ENCODE results near the gene CFAP107. TPM values are rescaled to one million over a fixed set of nuclear protein-coding genes. Genes with fewer than 3 reads are reported as not detected.
"Not testable (repeated sequence)": the region's sequence is repeated elsewhere in the genome, so short reads cannot be mapped to it uniquely, and the experiment has no call there.

Gene CFAP107
- polyA plus RNA-seq, 4 donors = 0.89 to 1.0 (median 0.95) TPM

DNA sequence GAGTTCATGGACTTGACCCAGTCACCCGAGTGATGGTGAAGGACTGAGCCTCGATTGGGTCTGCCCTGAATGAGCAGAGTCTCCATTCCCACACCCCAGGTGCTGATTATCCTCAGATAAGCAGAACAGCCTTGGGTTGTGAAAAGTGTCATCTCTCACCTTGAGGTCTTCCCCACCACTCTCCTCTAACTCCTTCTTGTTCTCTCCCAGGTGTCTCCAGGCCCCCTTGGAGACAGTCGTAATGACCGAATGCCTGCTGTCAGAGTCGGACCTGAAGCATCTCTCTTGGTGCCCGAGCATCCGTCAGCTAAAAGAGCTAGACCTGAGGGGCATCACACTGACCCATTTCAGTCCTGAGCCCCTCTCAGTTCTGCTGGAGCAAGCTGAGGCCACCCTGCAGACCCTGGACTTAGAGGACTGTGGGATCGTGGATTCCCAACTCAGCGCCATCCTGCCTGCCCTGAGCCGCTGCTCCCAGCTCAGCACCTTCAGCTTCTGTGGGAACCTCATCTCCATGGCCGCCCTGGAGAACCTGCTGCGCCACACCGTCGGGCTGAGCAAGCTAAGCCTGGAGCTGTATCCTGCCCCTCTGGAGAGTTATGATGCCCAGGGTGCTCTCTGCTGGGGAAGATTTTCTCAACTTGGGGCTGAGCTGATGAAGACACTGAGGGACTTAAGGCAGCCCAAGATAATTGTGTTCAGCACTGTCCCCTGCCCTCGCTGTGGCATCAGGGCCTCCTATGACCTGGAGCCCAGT is 31.0 kb downstream of the CFAP107 start:
- DNase-seq (ENCODE audit: low read depth in 4 of 4, low spot score in 3 of 4) = no peak

DNA sequence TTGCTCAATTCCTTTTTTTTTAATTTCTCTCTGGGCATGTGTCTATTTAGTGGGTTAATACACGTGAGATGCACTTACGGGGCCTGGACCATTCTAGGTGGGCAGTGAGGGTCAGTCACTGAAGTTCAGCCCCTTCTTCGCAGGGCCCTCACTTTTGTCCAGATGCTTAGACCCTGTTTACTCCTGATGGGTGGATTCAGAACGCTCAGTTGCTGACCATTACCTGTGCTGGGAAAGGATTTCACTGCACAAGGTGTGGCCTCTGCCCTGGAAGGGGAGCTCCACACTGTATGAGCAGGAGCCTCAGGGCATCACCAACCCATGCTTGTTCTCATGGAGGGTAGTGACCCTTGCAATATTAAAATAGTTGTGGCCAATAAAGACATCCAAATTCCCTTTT is 32.1 kb downstream of the CFAP107 start:
- DNase-seq (ENCODE audit: low read depth in 4 of 4, low spot score in 3 of 4) = no peak

DNA sequence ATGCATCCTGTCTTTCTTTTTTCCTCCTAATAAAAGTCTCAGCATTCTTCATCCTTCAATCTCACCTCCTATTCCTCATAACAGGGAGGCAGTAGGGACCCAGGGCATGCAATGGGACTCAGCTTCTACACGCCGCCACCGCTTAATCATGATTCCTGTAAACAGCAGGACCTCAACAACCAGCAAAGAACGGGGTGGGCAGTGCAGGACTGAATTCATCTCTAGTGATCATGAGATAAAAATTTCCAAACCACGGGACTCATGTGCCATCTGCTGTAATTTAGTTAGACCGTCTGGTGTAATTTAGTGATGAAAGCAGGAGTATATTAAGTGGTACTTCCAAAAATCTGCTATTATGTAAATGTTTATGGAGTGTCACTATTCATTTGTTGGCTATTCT is 32.9 kb downstream of the CFAP107 start:
- DNase-seq (ENCODE audit: low read depth in 4 of 4, low spot score in 3 of 4) = no peak

DNA sequence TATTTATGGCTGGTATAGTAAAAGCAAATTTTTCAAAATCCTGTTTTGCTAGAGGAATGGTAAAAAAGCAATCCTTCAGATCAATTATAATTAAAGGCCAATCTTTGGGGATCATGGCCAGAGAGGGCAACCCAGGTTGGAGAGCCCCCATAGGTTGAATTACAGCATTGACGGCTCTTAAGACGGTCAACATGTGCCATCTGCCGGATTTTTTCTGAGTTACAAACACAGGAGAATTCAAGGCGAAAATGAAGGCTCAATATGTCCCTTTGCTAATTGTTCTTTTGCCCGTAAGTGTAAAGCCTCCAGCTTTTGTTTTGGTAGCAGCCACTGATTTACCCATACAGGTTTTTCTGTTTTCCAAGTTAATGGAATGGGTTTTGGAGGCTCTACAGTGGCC is 35.5 kb downstream of the CFAP107 start:
- not testable (repeated sequence) for DNase-seq (ENCODE audit: low read depth in 4 of 4, low spot score in 3 of 4)

DNA sequence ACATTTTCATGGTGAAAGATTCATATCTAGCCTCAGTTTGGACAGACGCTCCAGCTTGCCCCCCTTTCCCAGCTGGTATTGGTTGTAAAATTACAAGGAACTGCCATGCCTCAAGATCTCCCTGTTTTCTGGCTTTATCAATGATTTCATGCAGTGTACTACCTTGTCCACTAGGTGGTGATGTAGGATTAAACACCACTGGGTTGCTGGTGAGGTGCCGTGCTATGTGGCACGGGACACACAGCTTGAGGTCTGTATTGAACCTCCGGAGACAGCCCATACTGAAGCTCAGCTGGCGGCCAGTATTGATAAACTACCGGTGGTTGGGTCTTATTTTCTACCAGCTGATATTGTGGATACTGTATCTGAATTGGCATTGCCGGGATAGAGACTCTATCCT is 37.8 kb downstream of the CFAP107 start:
- not testable (repeated sequence) for DNase-seq (ENCODE audit: low read depth in 4 of 4, low spot score in 3 of 4)

DNA sequence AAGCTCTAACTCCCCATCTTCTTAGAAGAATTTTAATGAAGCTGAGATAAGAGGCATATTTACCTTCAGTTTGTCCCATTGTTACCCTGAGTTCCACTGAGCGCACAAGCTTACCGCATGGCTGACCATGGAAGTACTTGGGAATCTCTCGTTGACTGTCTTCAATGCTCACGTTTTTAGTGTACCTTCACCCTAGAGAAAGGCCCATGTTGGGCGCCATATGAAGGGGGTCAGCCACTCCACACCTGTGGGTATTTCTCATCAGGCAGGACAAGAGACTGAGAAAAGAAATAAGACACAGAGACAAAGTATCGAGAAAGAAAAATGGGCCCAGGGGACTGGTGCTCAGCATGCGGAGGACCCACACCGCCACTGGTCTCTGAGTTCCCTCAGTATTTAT is 38.7 kb downstream of the CFAP107 start:
- DNase-seq (ENCODE audit: low read depth in 4 of 4, low spot score in 3 of 4) = not testable (repeated sequence)

DNA sequence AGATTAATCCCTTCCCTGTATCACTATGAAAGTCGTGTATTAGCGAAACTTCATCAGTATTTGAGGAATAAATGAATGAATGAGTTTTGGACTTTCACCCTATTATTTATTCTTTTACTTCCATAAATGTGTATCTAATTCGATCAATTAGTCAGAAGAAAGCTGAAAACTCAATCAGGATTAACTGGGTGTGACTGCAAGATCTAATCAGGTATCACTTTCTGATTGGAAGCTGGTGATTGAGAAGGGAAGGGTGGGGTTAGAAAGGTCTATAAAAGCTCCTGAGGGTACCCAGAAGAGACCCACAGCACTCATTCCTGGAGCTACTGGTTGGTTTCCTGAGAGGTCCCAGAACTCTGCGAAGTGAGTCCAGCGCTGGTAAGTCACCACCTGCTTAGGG is 45.1 kb downstream of the CFAP107 start, which contains the start of gene PRAMEF1:
TSS of gene PRAMEF1 (plus strand) at position 301 of the 400 bp plus-strand sequence. CDS start 1,831 bp downstream, outside the sequence.
- not testable (repeated sequence) for DNase-seq (ENCODE audit: low read depth in 4 of 4, low spot score in 3 of 4)

DNA sequence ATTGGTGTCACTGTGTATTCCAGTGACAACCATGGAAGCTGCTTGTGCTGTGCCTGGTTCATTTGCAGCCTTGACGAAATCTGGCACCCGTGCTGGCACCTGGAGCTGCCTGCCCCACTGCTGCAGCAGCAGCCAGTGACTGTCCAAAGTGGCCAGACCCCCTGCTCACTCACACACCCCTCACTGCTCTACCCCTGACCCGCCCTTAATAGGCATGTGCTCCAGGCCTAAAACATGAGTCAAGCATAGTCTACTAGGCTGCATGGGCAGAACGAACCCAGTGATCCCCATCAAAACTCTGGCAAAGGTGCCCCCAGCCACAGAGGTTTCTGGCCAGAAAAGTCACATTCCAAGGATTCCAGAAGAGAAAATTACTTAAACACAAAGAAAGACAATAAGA is 52.9 kb downstream of the CFAP107 start:
- no peak for DNase-seq (ENCODE audit: low read depth in 4 of 4, low spot score in 3 of 4)

DNA sequence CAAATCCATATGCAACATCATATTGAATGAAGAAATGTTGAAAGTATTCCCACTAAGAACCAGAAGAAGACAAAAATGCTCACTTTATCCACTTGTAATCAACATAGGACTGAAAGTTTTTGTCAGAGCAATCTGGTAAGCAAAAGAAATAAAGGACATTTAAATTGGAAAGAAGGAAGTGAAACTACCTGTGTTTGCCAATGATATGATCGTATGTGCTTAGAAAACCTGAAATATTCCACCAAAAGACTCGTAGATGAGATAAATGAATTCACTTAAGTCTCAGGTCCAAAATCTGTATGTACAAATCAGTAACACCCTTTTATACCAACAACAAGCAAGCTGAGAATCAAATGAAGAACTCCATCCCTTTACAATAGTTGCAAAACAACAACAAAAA is 53.7 kb downstream of the CFAP107 start:
- no peak for DNase-seq (ENCODE audit: low read depth in 4 of 4, low spot score in 3 of 4)

DNA sequence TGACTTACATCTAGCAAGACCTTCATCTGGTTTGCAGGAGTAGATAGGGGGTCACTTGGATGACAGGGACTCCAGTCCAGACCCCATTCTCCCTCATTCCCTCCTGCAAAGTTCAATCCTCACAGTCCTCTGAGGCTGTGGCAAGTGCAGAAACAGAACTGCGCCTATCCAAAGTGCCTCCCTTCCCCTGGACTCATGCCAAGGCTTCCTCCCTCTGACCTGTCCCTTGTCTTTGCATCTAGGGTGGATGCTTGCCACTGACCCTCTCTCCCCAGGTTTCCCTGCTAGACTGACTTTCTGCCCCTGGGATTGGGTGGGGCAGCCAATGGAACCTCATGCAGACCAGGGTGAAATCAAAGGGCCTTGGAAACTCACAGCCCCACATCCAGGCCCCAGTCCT is 63.9 kb downstream of the CFAP107 start:
- no peak for DNase-seq (ENCODE audit: low read depth in 4 of 4, low spot score in 3 of 4)

DNA sequence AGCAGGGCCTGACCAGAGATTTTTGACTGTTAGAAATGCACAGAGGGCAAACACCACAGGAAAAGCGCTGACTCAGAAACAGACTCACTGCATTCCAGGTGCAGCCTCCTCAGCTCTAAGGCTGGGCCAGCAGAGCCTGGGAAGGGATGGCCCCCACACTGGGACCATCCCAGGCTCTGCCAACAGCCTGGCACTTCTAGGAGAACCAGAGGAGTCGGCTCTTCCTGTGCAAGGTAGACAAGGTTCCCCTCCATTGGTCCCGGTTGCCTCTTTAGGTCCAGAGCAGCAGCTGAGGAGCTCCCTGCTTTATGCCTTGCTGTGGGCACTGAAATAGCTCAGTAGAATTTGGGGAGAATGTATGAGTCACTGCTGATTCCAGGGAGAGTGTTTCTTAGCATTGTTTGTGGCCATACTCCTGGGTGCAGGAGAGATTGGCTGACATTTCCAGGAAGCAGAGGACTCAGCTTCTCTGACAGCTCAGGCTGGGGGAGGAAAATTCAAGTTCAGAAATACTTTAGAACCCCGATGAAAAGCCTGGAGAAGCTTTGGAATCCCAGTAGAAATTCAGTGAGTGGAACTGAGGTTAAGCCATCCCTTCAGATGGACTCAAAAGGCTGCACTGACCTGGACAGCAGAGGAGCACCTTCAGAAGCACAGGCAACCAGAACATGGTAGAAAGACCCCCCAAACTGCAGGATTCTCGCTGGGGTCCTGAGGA is 64.8 kb downstream of the CFAP107 start:
- DNase-seq (ENCODE audit: low read depth in 4 of 4, low spot score in 3 of 4) = no peak

DNA sequence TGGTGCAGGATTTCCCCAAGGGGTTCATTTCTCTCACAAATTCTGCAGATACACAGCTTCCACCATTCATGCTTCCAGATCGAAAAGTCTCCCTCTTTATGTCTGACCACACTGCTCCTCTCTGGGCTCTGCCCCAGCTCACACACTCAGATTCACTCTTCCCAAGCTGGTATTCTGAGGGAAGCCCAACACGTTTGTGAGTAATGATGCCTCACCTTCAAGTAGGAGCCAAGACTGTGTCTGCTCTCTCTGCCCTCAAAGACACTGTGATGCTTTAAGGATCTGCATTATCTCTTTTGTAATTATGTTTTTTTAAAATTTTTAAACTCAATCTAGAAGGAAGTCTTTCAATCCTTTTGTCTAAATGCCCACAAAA is 65.4 kb downstream of the CFAP107 start:
- DNase-seq (ENCODE audit: low read depth in 4 of 4, low spot score in 3 of 4) = no peak

Other genes with a start within 250 kb of the CFAP107 start
- gene DHRS3, start 128.0 kb upstream of the CFAP107 start, polyA plus RNA-seq (ENCODE audit: insufficient read length in 4 of 4) = 10 to 100 TPM; 68.0 to 91.1 (median 79.2) TPM
- gene AADACL4, start 102.1 kb upstream of the CFAP107 start, polyA plus RNA-seq (ENCODE audit: insufficient read length in 4 of 4) = 1 to 10 TPM; 1.1 to 2.1 (median 1.4) TPM
- gene AADACL3, start 30.1 kb upstream of the CFAP107 start, polyA plus RNA-seq (ENCODE audit: insufficient read length in 4 of 4) = not detected
- gene PRAMEF12, start 27.5 kb downstream of the CFAP107 start, polyA plus RNA-seq (ENCODE audit: insufficient read length in 4 of 4) = not detected
- gene PRAMEF1, start 45.2 kb downstream of the CFAP107 start, polyA plus RNA-seq (ENCODE audit: insufficient read length in 4 of 4) = not detected
- gene PRAMEF11, start 85.2 kb downstream of the CFAP107 start, polyA plus RNA-seq (ENCODE audit: insufficient read length in 4 of 4) = not detected
- gene HNRNPCL1, start 102.5 kb downstream of the CFAP107 start, polyA plus RNA-seq (ENCODE audit: insufficient read length in 4 of 4) = under 1 TPM in 3 of 4 donors, not detected in 1; 0.24 to 0.40 (median 0.31) TPM
- gene PRAMEF2, start 110.9 kb downstream of the CFAP107 start, polyA plus RNA-seq (ENCODE audit: insufficient read length in 4 of 4) = not detected
- gene PRAMEF4, start 140.0 kb downstream of the CFAP107 start, polyA plus RNA-seq (ENCODE audit: insufficient read length in 4 of 4) = not detected
- not detected for gene PRAMEF10, start 152.1 kb downstream of the CFAP107 start, polyA plus RNA-seq (ENCODE audit: insufficient read length in 4 of 4)
- gene PRAMEF7, start 170.4 kb downstream of the CFAP107 start, polyA plus RNA-seq (ENCODE audit: insufficient read length in 4 of 4) = not detected
- not detected for gene PRAMEF6, start 201.4 kb downstream of the CFAP107 start, polyA plus RNA-seq (ENCODE audit: insufficient read length in 4 of 4)

Measured in right renal pelvis (tissue), 4 donors.